HG02623 (cell line): ENCODE data around the gene ALG1.

ENCODE experiments used
- ATAC-seq: cut with Tn5 transposase; IDR thresholded peaks from one replicate; pipeline ENCODE4 v1.9.1; 2021; ENCODE audit warnings: moderate library complexity; ENCODE audit not compliant: unreplicated experiment

The ALG1 gene, protein sequence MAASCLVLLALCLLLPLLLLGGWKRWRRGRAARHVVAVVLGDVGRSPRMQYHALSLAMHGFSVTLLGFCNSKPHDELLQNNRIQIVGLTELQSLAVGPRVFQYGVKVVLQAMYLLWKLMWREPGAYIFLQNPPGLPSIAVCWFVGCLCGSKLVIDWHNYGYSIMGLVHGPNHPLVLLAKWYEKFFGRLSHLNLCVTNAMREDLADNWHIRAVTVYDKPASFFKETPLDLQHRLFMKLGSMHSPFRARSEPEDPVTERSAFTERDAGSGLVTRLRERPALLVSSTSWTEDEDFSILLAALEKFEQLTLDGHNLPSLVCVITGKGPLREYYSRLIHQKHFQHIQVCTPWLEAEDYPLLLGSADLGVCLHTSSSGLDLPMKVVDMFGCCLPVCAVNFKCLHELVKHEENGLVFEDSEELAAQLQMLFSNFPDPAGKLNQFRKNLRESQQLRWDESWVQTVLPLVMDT

DNA sequence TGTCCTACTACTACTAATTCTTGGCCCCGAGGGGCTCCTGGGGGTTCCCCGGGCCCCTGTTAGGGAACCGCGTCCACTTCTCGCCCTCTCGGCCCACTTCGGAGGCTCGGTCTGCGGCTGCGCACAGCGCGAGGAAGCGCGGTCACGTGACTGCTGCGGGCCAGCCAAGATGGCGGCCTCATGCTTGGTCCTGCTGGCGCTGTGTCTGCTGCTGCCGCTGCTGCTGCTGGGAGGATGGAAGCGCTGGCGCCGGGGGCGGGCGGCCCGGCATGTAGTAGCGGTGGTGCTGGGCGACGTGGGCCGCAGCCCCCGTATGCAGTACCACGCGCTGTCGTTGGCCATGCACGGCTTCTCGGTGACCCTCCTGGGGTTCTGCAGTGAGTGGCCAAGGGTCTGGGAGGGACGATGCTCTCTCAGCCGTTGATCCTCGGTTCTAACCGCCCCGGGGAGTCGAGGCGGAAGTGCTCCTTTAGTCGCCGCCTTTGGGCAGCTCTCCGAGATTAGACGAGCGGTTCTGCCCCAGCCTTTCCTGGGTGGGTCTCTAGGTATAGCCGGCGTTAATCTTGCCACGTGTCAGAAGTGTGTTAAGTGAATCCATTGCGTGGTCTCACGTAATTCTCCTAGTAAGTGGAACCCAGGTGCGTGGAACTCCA is at the start of gene ALG1:
TSS of gene ALG1 (plus strand) at position 163 of the 653 bp plus-strand sequence. CDS start at position 170, 7 bp downstream.
- ATAC-seq: peak; percentile 80

DNA sequence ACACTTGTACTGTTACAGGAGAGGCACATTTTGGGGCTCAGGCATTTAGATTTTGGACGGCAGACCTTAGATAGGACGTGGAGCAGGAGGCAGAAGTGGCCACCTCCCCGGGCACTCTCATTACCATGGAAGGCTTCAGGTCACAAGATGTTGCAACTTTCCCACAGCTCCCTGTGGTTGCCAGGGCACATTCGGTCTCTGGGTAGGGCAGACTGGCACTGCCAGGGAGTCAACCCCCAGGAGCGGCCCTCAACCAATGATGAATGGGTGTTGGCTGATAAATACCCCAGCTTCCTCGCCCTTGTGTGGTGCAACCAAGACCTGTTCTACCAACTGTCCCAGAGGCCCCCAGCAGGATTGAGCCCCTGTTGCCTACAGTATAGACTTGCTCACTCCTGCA is 49.1 kb upstream of the ALG1 start:
- no peak for ATAC-seq

DNA sequence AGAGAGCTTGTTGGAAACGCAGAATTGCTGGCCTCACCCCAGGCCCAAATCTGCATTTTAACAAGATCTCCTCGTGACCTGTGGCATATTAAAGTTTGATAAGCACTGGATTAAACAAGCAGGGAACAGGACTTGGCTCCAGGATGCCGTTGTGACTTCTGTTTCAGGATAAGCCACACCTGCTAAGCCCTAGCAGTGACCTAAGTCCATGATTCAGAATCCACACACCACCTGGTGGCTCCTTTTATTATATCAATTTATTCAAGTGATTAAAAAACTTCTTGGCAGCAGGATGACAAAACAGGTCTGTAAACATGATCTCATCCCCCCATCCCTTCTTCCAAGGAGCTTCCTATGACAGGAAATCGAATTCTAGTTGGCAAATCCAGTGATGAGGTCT is 47.0 kb upstream of the ALG1 start:
- no peak for ATAC-seq

DNA sequence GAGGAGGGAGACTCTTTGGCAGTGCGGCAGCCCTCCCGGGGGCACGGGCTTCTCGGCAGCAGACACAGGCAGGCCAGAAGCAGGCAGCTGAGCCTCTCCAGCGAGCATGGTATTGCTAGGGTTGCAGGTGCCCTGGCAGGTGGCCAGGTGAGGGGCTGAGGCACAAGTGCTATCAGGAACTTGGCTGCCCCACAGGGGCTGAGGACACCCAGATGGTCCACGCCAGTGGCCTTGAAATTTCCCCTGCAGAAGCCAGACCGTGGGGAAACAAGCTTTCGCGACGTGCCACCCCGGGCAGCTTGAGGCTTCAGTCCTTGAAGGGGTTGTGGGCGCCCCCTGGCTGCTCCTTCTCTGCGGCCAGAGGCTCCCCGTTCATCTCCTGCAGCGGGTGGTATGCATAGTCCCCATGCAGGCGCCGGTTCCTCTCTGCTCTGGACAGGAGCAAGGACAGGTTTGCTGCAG is 46.4 kb upstream of the ALG1 start:
- no peak for ATAC-seq

DNA sequence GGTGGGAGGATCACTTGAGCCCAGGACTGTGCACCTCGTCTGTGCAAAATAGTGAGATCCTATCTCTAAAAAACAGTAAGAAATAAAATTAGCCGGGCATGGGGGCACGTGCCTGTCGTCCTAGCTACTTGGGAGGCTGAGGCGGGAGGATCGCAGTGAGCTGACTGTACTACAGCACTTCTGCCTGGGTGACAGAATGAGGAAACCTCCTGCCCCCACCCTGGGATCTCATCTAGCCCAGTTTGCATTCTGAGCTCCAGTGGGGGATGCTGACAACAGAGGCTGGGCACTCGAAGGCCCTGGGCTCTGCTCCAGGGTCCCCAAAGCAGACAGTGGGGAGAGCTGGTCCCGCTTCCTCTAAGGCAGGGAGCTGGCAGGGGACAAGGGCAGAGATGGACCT is 45.0 kb upstream of the ALG1 start:
- no peak for ATAC-seq

DNA sequence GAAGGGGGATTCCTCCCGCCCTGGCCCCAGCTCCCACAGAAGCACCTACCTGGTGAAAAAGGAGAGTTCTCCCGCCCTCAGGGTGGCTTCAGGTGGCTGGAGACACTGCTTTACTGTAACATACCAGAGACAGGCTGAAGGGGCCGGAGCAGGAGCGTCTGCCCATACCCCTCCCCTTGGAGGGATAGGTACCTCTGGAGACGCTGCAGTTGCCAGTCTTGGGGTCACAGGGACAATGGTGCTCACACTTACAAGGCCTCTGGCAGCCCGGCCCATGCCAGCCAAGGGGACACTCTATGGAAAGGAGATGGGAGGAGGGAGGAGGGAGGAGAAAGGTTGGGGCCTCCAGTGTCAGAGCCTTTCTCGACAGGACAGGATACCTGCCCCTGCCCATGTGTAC is 44.6 kb upstream of the ALG1 start:
- ATAC-seq: no peak

DNA sequence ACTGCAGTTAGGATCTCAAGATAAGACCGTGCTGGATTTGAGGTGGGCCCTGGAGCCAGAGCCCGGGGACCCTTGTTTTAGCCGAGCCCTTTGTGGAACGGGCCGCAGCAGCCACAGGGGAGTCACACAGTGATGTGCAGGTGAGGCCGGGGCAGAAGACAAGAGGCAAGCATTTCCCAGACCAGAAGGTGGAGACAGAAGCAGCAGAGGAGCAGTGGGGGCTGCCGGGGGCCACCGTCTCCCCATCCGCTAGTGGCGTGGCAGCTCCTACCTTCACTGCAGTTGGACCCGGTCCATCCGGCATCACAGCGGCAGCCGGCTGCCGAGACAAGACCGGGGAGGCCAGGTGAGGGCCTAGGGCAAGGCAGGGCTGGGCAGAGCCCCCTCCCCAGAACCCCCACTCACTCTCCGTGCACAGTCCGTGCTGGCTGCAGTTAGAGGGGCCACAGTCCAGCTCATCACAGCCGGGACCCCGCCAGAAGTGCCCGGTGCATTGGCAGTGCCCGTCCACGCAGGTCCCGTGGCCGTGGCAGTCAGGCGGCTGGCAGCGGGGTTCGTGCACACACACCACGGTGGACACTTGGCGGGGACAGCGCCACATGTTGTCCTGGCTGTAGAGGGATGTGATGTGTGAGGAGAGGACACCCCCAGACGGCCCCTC is 43.9 kb upstream of the ALG1 start:
- ATAC-seq: no peak

DNA sequence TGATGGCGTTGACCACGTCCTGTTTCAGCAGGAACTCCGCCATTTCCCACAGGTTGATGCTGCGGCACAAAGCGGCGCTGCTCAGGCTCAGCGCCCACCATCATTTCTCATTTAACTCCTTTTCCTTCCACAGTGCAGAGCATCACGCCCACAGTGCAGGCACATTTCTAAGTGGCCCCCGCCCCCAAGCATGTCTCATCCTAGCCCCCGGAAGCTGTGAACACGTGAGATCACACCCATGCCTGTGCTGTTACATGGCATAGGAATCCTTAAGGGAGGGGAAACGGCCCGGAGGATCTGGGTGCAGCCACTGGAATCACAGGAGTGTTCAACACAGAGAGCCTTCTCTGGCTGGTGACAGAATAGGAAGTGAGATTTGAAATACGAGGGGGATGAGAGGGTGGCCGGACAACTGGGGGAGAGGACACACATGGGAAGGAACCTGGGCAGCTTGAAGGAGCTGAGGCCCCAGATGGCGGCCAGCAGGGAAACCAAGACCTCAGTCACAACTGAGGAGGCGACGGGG is 42.6 kb upstream of the ALG1 start:
- no peak for ATAC-seq

DNA sequence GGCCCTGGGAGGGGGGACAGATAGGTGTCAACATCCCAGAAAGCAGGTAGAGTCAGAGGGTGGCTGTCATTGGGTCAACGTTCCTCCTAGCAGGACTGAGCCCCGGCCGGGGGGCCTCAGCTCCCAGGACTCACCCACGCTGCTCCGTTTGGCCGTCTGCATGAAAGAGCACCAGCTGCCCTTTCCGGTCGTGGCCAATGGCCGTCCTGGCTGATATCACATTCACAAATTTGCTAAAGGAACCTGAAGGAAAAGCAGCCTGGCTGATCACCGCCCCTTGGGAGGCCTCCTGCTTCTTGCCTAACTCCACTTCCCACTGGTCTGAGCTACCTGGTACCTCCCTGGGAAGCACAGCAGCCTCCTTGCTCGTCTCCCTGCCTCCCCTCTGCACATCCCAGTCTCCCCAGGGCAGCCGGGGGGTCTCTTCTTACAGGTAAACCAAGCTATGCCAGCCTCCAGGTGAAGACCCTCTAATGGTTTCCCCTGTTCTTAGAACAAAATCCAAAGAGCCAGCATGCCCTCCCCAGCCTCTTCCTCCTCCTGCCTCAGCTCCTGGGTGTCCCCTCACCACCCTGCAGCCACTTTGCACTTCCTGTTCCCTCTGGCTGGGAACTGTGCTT is 41.3 kb upstream of the ALG1 start:
- ATAC-seq: no peak

DNA sequence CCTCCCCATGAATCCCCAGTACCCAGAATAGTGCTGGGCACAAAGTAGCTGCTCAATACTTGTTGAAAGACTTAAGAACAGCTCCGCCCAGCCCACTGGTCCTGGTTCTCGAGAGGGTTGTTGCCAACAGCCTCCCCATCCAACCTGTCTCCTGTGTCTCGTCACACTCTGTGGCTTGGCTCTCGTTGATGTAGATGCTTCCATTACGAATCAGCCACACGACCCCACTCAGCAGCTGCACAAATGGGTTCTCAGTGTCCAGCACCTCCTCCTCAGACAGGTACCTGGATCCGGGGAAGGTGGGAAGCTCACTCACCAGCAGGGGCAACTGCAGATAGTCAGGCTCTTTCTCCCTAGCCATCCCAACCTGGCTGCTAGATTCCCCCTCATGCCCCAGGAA is 40.0 kb upstream of the ALG1 start:
- no peak for ATAC-seq

DNA sequence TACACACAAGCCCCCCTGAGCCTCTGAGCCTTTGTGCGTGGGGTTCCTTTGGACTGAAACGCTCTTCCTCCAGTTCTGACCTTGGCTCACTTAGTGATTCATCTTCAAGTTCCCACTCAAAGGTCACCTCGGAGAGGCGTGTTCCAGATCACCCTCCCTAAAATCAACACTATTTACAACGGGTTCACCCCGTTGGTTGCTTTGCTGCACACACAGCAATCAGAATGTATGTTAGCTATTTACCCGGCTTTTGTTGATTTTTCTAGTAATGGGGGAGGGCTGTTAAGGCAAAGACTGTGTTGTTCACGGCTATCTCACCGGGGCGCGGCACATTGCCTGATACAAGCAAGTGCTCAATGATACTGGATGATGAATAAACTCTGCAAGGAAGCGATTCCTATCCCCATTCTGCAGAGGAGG is 38.9 kb upstream of the ALG1 start:
- ATAC-seq: no peak

DNA sequence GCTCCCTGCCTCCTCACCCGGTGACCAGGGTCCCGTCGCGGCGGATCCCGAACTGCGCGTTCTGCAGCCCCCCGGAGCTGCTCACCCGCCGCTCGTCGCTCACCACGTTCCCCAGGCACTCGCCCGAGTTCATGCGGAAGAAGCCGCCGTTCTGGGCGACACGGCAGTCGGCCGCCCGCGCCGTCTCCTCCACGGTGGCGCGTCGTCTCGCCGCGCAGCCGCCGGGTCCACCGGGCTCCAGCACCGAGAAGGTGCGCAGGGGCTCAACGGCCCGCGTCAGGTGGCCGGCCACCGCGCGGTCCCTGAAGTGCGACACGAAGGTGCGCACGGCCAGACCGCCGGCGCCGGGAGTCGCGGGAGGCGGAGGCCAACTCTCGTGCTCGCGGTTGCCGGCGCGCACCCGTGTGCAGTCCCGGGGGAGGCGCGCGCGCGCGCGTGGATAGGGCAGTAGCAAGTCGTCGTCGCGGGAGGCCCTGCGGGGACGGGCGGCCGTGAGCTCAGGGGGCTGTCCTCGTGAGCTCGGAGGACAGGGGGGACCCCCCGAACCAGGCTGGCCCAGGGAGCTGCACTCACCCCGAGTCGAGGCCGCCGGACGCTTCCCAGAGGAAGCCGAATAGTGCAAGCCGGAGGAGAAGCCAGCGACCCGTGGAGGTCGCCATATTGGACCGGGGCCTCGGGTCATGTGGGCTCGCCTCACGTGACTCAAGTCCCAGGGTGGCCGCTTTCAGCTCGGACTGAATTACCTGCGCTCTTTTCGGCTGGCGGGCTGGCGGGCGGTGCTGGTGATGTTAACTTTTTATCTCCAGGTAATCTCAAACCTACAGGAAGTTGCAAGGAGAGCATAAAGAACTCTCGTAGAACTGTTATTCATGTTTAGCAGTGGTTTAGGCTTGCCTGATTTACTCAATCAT is 38.1 kb upstream of the ALG1 start, which contains the start of gene NAGPA:
TSS of gene NAGPA (minus strand) at position 680 of the 911 bp plus-strand sequence. CDS start at position 659, 21 bp downstream.
- ATAC-seq: peak; percentile 81

DNA sequence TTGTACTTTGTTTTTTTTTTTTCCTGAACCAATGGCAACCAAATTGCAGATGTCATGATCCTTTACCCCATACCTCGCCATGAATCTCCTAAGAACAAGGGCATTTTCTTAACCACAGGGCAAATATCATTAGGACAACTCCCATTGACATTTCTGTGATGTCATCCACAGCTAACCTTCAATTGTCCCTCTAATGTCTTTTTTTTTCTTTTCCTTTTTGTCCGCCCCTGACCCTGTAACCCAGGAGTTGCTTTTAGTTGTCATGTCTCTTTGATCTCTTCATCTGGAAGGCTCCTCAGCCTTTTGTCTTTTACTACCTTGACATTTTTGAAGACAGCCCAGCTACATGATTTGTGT is 37.5 kb upstream of the ALG1 start:
- ATAC-seq: no peak

DNA sequence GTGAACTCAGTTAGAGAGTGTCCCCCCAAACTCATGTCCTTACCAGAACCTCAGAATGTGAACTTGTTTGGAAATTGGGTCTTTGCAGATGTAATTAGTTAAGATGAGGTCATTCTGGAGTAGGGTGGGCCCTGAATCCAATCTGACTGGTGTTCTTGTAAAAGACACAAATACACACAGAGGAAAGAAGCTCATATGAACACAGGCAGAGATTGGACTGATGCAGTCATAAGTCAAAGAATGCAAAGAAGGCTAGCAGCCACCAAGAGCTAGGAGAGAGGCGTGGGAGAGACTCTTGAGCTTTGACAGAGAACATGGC is 35.8 kb upstream of the ALG1 start:
- no peak for ATAC-seq

DNA sequence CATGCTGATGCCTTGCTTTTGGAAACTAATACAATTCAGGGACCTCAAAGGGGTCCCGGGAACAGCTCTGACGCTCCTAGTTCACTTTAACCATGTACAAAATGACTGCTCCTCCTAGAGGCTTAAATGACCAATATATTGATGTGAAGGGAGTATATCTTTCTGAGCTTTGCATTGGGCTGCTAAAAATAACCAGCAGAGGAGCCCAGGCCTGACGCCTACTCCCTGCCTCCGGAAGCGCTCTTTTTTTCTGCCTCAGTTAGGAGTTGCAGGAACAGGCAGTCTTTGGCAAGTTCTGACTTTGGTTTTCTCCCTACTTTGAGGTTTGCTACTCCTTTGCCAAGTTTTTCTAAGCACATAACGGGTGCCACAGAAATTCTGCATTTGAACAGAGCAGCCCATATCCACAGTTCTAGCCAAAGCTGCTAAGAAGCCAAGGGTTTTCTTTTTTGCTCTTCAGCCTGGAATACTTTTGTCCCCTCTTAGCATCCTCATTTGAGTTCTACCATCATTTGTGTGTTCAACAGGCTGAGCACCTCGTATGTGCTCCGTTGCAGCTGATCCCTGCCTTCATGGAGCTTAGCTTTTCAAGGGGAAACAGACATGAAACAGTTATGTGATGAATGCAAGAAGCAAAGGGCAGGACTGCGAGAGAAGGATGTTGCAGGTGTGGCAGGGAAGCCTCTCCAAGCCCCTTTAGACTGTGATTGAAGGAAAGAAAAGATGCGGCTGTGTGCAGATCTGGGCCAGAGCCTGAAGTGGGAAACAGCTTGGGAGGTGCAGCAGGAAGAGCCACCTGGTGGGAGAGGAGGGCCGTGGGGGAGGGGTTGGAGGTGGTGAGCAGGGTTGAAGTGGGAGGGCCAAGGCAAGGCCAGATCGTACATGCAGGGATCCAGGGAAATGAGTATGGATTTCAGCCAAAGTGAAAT is 35.2 kb upstream of the ALG1 start:
- no peak for ATAC-seq

DNA sequence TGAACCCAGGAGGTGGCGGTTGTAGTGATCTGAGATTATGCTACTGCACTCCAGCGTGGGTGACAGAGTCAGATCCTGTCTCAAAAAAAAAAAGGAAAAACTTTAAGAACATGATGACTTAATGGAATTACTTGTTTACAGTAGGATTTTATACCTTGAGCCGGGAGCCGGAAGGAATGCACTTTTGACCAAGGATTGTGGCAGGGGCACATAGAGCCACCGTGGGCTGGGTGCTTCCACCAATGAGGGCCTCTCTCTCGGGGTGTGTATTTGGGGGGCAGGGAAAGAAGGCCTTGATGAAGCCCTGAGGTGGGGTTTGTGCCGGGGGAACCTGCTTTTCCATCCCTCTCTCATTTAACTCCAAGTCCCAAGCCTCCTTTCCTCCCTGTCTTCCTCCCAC is 31.2 kb upstream of the ALG1 start:
- ATAC-seq: no peak

DNA sequence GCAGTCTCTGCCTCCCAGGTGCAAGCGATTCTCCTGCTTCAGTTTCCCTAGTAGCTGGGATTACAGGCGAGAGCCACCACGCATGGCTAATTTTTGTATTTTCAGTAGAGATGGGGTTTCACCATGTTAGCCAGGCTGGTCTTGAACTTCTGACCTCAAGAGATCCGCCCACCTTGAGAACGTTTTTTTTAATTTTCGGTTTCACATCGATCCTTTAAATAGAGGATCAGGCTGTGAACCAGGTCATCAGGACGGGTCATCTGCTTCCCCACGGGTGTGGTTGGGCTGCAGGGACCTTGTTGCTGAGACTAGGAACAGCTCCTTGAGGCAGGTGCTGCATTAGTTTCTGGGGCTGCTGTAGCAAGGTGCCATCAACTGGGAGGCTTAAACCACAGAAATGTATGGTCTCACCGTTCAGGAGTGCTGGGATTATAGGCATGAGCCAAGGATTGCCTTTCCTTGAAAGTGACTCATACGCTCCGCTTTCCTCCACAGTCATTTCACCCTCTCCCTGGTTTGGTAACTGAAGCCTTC is 30.0 kb upstream of the ALG1 start:
- ATAC-seq: no peak

DNA sequence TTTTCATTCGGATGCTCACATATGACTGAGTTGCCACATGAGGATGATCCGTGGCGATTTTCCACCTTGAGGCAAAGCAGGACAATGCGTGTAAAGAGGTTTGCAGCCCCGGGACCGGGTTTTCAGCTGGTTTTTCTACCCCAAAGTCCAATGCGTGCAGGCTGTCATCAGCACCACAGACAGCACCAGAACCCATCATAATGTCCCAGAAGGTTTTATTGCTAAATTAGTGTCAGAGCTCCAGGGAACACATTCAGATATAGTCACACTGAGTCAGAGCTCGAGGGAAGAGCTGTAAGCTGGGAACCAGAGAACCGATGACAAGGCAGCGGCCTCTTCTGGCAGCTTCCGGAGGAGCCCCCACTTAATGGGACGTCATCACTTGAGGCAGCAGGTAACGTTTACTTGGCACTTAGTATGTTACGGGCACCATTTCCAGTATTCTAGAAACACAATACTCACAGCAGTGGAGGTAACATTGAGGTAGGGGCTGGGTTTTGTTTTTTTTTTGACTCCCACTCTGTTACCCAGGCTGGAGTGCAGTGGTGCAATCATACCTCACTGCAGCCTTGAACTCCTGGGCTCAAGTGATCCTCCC is 29.0 kb upstream of the ALG1 start:
- no peak for ATAC-seq
